Gastrocnemius medialis (tissue), 4 donors: ENCODE measurements around the gene UBE2G2.
A peak's percentile ranks its signal among the peaks of the same experiment; 100 is the strongest.

Source experiments
- CTCF ChIP-seq, 5 experiments: fragments of 450-650 bp in 3 of 5; fragments of 200-600 bp in 2 of 5; sonication (generic) in 2 of 5; IDR thresholded peaks in 4 of 5; conservative IDR thresholded peaks in 1 of 5; 1 replicate in 4 of 5; 2 replicates in 1 of 5; pipeline ENCODE4 v1.5.1; 2016 to 2019; ENCODE audit warnings: antibody characterized with exemption in 5 of 5, mild to moderate bottlenecking in 3 of 5, moderate library complexity in 3 of 5
- POLR2A ChIP-seq, 2 donors: fragments of 450-650 bp; IDR thresholded peaks; one replicate each; pipeline ENCODE4 v1.6.1; 2017; ENCODE audit warnings: antibody characterized with exemption in 2 of 2, mild to moderate bottlenecking in 2 of 2, moderate library complexity in 2 of 2

GRCh38 chr21:44800103-44800502, 1.5 kb downstream of the UBE2G2 start:
- TF ChIP-seq CTCF (IDR thresholded peaks at IDR 0.05 in 4 of 5, conservative IDR thresholded peaks at IDR 0.05 in 1 of 5), result peak in 2 of 5 experiments; percentile 15 to 34
- TF ChIP-seq POLR2A (IDR thresholded peaks at IDR 0.05), result no peak
